GM18505 (cell line): ENCODE measurements around the gene ALDH1A2.
"Not testable (repeated sequence)": the region's sequence is repeated elsewhere in the genome, so short reads cannot be mapped to it uniquely, and the experiment has no call there.

Experiments used
- ATAC-seq: cut with Tn5 transposase; IDR thresholded peaks from one replicate; pipeline ENCODE4 v1.9.1; 2021; ENCODE audit not compliant: unreplicated experiment
- POLR2A ChIP-seq: IDR thresholded peaks from 4 replicates; pipeline ENCODE4 v1.6.1; 2011; ENCODE audit warnings: borderline replicate concordance; ENCODE audit not compliant: insufficient read depth, insufficient read length; ENCODE audit errors: extremely low read depth

ALDH1A2 gene

GRCh38 chr15:58044551-58044950 is 21.0 kb downstream of the ALDH1A2 start:
- TF ChIP-seq POLR2A = no peak
- ATAC-seq = no peak

DNA sequence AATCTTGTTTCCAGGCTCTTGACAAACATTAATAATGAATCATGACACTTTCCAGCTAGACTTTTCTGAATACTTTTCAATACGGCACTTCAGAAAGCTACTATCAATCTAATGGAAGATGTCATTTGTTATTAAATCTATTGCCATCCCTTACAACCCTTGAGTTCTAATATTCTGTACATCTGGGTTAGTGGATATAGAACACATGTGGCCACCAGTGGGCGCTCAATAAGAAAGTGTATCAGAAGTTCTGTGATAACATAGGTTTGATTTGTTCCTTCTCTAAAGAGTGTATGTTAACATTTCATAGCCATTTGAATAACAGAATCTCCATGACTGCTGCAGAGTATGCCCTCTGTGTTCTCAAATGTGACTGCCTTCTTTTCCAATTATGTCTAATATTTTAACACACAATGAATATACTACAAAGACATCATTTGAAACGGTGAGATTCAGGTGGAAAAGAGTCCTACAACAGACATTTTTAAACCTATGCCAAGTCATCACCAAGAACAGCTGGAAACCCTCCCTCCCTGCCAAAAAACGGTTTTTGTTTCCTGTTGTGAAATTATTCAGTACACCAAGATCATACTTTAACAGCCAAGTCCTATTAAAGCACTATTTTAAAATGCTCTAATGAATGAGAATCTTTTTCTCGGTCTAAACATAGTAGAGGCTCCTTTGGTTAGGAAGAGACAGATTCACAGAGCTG is 22.2 kb downstream of the ALDH1A2 start:
- ATAC-seq = no peak
- no peak for TF ChIP-seq POLR2A

- ATAC-seq = no peak
- no peak for TF ChIP-seq POLR2A
Measured at GRCh38 chr15:58042006-58042405, 23.5 kb downstream of the ALDH1A2 start.

DNA sequence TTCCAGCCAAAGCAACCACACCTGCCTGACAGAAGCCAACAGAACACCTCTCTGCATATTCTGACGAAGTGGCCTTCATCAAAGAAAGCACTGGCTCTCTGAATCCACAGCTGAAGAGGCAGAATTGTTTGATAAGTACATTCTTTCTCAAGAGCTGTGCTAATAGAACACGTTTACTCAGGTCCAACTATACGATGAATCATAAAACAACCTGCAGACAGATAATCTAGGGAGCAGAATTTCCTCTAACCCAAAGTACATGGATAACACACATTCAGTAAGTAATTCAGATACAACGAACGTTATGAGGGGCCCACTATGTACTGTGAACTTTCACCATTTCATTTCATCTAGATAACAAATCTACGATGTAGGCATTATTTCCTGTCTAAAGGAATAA is 25.4 kb downstream of the ALDH1A2 start:
- TF ChIP-seq POLR2A = no peak
- no peak for ATAC-seq

DNA sequence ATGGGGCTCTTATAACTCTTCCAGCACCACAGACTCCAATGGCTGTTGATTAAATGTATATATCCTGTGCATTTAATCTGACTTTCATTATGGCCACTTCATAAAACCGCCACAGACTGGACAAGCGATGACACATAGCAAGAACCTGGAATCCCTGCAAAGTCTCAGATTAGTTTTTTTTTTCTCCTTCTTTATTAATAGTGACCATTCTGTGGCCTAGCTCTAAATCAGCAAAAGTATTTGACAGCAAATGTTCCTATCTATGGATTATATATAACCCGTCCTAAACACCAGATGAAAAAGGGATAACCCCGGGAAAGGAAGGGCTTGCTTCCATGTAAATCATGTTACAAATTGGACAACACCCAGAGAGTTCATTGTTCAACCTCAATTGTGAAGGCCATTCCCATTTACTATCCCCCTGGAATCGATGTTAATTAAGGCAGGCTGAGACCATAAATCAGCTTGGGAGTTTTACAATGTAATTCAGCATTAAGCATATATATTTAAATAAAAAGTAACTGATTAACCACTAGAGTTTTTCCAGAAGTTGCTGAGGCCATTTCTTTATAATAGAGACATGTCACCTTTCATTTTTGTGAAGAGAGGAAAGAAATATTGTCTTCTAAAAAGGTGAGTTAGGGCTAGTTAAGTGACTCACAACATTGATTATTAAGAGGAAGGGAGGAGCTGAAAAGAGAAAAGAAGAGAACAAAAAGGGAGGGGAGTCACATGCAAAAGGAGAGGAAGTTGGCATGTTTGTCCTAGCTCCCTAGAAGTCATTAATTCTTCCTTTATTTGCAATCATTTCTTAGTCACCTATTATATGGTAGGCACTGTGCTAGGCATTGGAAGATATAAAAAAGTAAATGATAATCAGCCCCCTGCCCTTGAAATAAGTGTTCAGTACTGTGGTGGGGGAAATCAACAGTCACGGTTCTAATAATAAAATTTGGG is 26.2 kb downstream of the ALDH1A2 start:
- TF ChIP-seq POLR2A = no peak
- no peak for ATAC-seq

DNA sequence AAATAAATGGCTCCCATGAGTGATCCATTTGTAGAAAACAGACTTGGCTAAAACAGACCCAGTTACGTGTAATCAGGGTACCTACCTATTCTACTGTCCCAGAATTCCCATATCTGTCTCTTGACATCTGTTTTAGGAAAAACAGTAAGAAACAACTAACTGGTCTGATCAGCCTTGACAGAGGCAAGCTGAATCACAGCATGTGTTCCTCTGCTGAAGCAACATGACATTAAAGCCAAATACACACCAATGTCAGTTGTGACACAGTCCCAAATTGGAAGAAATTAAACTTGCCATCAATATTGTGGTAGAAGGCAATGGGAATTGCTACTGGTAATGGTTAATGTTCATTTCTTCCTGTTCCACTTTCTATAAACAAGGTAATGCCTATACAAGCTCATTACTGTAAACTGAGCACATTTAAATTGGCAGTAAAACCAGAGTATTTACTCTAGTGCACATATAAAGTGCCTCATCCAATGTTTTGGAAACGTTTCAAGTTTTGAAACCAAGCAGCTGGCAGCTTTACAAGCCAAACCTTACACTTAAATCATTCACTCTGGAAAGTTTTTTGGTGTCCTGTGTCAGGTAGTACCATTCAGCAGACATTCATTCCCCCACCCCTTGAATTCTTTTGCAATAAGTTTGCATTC is 27.0 kb downstream of the ALDH1A2 start:
- no peak for TF ChIP-seq POLR2A
- ATAC-seq = no peak

DNA sequence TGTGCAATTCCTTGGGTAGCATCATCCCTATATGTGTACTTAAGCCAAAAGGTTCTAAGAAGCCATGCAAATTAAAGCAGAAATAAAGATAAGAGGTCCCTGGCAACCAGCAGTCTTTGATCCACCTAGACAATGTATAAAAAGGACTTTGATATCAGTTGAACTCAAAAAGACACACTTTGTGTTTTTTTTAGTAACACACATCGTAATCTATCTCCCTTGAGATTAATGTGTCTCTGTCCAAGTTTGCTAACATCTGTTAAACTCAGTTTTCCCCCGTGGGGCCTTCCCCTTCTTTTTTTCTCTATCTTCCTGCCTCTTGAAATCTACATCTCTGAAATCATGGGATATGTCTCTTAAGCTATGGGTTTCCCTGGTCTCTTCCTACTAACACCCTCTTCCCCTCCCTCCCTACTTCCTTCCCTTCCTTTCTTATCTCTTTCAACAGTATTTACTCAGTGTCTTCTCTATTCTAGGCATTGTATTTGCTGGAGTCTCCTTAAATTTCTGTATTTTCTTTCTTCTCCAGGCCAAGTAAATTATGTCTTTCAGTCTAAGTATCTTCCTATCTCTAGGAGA is 27.7 kb downstream of the ALDH1A2 start:
- ATAC-seq = no peak
- no peak for TF ChIP-seq POLR2A

DNA sequence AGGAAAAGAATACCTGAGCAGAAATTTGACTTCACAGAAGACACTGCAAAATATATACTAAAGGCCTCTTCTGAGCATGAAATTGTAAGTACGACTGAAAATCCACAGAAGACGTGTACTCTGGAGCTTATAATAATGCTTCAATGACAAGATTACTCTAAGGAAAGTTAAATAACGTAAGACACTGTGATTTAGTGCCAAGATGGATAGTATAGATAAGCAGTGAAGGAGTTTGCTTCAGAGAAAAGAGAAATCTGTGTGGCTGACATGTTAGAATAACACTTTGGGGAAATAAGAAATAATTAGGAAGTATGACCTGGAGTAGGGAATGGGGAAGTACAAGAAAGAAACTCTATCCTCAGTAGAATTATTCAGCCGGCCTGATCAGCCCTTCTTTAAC is 28.9 kb downstream of the ALDH1A2 start:
- ATAC-seq = no peak
- no peak for TF ChIP-seq POLR2A

GRCh38 chr15:58028392-58028791 is 37.1 kb downstream of the ALDH1A2 start:
- ATAC-seq = not testable (repeated sequence)

DNA sequence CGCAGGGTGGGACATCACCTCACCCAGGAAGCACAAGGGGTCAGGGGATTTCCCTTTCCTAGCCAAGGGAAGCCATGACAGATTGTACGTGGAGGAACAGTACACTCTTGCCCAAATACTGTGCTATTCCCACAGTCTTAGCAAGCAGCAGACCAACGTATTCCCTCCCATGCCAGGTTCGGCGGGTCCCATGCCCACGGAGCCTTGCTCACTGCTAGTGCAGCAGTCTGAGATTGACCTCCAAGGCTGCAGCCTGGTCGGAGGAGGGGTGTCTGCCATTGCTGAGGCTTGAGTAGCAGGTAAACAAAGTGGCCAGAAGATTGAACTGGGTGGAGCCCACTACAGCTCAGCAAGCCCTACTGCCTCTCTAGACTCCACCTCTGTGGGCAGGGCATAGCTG is 39.0 kb downstream of the ALDH1A2 start:
- no peak for TF ChIP-seq POLR2A
- ATAC-seq = no peak

GRCh38 chr15:58026051-58026450 is 39.5 kb downstream of the ALDH1A2 start:
- no peak for ATAC-seq
- TF ChIP-seq POLR2A = no peak

GRCh38 chr15:58021332-58022230 is 43.9 kb downstream of the ALDH1A2 start:
- ATAC-seq = no peak
- no peak for TF ChIP-seq POLR2A
